ENCODE results near the gene MLLT11.

The MLLT11 gene

DNA sequence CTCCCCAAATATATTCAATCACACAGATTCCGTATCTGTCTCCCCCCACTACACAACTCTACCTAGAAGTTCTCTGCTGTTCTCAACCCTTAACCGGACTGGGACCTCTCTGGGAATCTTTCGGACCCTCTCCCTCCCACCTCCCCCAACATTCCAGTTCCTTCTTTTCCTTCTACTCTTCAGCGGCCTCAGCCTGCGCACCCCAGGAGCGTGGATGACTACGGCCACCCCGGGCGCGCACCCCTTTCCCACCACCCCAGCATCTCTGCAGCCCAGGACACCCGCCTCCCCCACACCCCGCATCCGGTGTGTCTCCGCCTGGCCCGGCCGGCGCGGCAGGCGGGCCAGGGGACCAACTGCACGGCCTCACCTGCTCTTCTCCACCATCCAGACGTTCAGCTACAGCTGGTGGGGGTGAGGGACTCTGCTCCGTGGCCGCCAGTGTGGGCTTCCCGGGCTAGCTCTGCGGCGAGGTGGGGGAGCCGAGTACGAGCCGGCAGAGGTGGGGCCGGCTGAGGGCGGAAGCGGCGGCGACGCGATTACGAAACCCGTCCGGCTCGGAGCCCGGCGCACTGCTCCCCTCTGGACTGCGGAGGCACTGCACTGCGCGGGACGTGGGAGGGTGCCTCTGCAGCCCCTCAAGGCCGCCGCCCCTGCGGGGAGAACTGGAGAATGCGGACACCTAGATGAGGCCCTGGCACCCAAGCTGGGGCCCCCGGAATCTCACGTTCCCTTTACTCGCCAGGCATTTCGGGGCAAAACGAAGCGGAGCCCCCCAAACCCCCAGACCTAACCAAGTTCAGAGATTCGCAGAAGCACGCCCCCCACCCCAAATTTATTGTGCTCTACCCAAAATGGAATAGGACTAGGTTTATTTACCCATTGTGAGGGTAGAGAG, 839 bp upstream of the MLLT11 start, which contains the start of gene CDC42SE1:
TSS of gene CDC42SE1 (minus strand) at position 514 of the 898 bp plus-strand sequence. CDS start 3,892 bp downstream, outside the sequence.
- Histone ChIP-seq H3K79me2 (ENCODE audit: control insufficient read depth, low read length) (peaks cover 61% of the 10 kb centered on the region), H3K4me1 (ENCODE audit: control insufficient read depth, low read length) (peaks cover 43% of the 10 kb centered on the region)
- TF ChIP-seq, protein P1, sequence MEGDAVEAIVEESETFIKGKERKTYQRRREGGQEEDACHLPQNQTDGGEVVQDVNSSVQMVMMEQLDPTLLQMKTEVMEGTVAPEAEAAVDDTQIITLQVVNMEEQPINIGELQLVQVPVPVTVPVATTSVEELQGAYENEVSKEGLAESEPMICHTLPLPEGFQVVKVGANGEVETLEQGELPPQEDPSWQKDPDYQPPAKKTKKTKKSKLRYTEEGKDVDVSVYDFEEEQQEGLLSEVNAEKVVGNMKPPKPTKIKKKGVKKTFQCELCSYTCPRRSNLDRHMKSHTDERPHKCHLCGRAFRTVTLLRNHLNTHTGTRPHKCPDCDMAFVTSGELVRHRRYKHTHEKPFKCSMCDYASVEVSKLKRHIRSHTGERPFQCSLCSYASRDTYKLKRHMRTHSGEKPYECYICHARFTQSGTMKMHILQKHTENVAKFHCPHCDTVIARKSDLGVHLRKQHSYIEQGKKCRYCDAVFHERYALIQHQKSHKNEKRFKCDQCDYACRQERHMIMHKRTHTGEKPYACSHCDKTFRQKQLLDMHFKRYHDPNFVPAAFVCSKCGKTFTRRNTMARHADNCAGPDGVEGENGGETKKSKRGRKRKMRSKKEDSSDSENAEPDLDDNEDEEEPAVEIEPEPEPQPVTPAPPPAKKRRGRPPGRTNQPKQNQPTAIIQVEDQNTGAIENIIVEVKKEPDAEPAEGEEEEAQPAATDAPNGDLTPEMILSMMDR (IDR thresholded peaks at IDR 0.05; ENCODE audit: low read depth, low read length, poor library complexity, severe bottlenecking) = peak; percentile 80
- no peak for TF ChIP-seq EZH2phosphoT487 (IDR thresholded peaks at IDR 0.05; ENCODE audit: borderline replicate concordance, low read length)

DNA sequence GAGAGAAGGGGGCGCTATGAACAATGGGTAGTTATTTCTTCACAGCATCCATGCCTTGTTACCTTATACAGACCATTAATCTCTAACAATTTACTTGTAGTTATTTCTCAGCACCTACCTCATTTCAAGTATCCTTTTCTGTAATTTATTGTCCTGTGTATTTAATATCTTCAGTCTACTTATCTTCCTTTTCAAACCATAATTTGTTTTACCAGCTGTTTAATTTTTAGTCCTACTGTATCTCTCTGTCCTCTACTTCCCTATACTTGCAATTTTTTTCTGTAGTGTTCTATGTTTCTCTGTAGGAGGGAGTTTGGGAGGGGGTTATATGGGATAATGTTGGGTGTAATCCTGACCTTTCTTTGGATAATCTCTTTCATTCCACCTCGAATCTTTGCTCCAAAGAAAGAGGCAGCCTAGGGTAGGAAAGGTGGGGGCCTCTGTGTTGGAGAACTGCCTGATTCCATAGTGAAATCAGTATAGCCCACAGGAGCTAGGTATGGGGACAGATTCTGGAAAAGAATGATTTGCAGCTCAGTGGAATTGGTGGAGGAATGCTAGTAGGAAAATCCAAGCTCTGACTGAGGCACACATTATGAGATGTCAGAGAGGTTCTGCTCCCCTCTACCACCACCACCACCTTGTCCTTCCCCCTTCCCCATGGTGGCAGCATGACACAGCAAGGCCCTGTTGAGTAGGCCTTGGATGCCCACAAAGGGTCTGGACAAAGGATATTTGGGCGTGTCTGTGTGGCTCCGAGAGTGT, 642 bp downstream of the MLLT11 start:
- Histone ChIP-seq H3F3A (ENCODE audit: control insufficient read depth, insufficient read depth) (no peaks in the 10 kb centered on the region), H3K79me2 (ENCODE audit: control insufficient read depth, low read length) (peaks cover 56% of the 10 kb centered on the region), H3K27ac (ENCODE audit: low read depth, low read length) (peak overlapping the region; percentile 57), H3K4me3 (ENCODE audit: low read length) (peak overlapping the region; percentile 86), H3K4me1 (ENCODE audit: control insufficient read depth, low read length) (peaks cover 43% of the 10 kb centered on the region), H3K9me2 (replicated peaks; ENCODE audit: control insufficient read depth, low read length) (no peaks in the 10 kb centered on the region), H3K27me3 (ENCODE audit: control insufficient read depth, low read length) (no peaks in the 10 kb centered on the region), H3K4me2 (ENCODE audit: low read length) (peak overlapping the region; percentile 88), H3K36me3 (ENCODE audit: control insufficient read depth, low read length) (peaks cover 31% of the 10 kb centered on the region), H4K20me1 (ENCODE audit: control insufficient read depth, insufficient read depth, low read depth, low read length) (peaks cover 15% of the 10 kb centered on the region), H3K9me3 (ENCODE audit: control insufficient read depth, insufficient read depth, low read length) (no peaks in the 10 kb centered on the region)
- TF ChIP-seq, protein P1 (IDR thresholded peaks at IDR 0.05; ENCODE audit: low read depth, low read length, poor library complexity, severe bottlenecking) = no peak
- TF ChIP-seq EZH2phosphoT487 (IDR thresholded peaks at IDR 0.05; ENCODE audit: borderline replicate concordance, low read length) = no peak

More for the DNA sequence above, 839 bp upstream of the MLLT11 start, which contains the start of gene CDC42SE1:
- no peaks in the 10 kb centered on the region for H3K9me2 ChIP-seq (replicated peaks; ENCODE audit: control insufficient read depth, low read length)
- H4K20me1 ChIP-seq (ENCODE audit: control insufficient read depth, insufficient read depth, low read depth, low read length) = peaks cover 15% of the 10 kb centered on the region
- H3K4me2 ChIP-seq (ENCODE audit: low read length) = peak within 1 kb of the TSS; percentile 88
- H3K4me3 ChIP-seq (ENCODE audit: low read length) = peak within 1 kb of the TSS; percentile 86
- no peaks in the 10 kb centered on the region for H3K27me3 ChIP-seq (ENCODE audit: control insufficient read depth, low read length)
- H3F3A ChIP-seq (ENCODE audit: control insufficient read depth, insufficient read depth) = 0 out of 2 replicates have a peak, but pooled peaks cover 3% of the 10 kb centered on the region
- no peaks in the 10 kb centered on the region for H3K9me3 ChIP-seq (ENCODE audit: control insufficient read depth, insufficient read depth, low read length)
- peaks cover 46% of the 10 kb centered on the region for H3K36me3 ChIP-seq (ENCODE audit: control insufficient read depth, low read length)
- peak within 1 kb of the TSS; percentile 57 for H3K27ac ChIP-seq (ENCODE audit: low read depth, low read length)

DNA sequence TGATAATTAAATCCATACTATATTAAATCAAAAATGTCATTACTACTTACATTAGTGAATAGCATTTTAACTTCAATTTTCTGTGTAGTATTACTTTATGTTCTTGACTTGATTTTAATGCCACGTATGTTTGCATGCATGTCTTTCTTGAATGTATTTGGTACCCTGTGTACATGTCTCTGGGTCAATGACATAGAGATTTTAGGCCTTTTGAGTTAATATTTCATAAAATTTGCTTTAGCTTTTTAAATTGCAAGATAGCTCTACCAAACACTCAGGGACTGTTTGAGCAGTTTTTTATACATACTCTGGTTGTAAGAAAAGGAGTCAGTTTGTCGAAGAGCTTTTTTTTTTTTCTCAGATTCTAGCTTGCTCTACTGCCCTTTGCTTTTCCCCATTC, 1.5 kb downstream of the MLLT11 start:
- Histone ChIP-seq H3F3A (ENCODE audit: control insufficient read depth, insufficient read depth) (no peaks in the 10 kb centered on the region), H3K4me3 (ENCODE audit: low read length) (peak overlapping the region; percentile 86), H4K20me1 (ENCODE audit: control insufficient read depth, insufficient read depth, low read depth, low read length) (peaks cover 12% of the 10 kb centered on the region; the same call in 1 of the 2 replicates), H3K27me3 (ENCODE audit: control insufficient read depth, low read length) (no peaks in the 10 kb centered on the region), H3K9me2 (replicated peaks; ENCODE audit: control insufficient read depth, low read length) (no peaks in the 10 kb centered on the region), H3K36me3 (ENCODE audit: control insufficient read depth, low read length) (peaks cover 23% of the 10 kb centered on the region), H3K4me2 (ENCODE audit: low read length) (peak overlapping the region; percentile 88), H3K27ac (ENCODE audit: low read depth, low read length) (no peak overlapping the region), H3K4me1 (ENCODE audit: control insufficient read depth, low read length) (peaks cover 35% of the 10 kb centered on the region), H3K9me3 (ENCODE audit: control insufficient read depth, insufficient read depth, low read length) (no peaks in the 10 kb centered on the region), H3K79me2 (ENCODE audit: control insufficient read depth, low read length) (peaks cover 48% of the 10 kb centered on the region)
- TF ChIP-seq EZH2phosphoT487 (IDR thresholded peaks at IDR 0.05; ENCODE audit: borderline replicate concordance, low read length) = no peak
- TF ChIP-seq, protein P1 (IDR thresholded peaks at IDR 0.05; ENCODE audit: low read depth, low read length, poor library complexity, severe bottlenecking) = no peak
